ENCODE measurements around the gene WDR91. TPM values are rescaled to one million over a fixed set of nuclear protein-coding genes. Genes with fewer than 3 reads are reported as not detected.

The WDR91 gene
- total RNA-seq, 1 donor from 2014 or later, result 5.4 TPM

GRCh38 chr7:135168489-135169140 is 42.7 kb downstream of the WDR91 start:
- H3K36me3 Mint-ChIP-seq, result peaks cover 33% of the 10 kb centered on the region
- Histone ChIP-seq H3F3A (ENCODE audit: low read depth) (peaks cover 17% of the 10 kb centered on the region), H3K4me2 (peak overlapping the region; percentile 95), H3K79me2 (ENCODE audit: low read depth) (peaks cover 26% of the 10 kb centered on the region), H4K20me1 (ENCODE audit: low read depth) (peaks cover 3% of the 10 kb centered on the region), H3K4me1 (peaks cover 5% of the 10 kb centered on the region), H3K36me3 (no peaks in the 10 kb centered on the region), H3K27me3 (no peaks in the 10 kb centered on the region), H3K4me3 (peak overlapping the region; percentile 70), H2AFZ (replicated peaks) (no peak overlapping the region), H3K9me3 (ENCODE audit: low read depth) (no peaks in the 10 kb centered on the region), H3K27ac (no peak overlapping the region), H3K9ac (no peak overlapping the region)
- H3K27ac Mint-ChIP-seq, result no peak overlapping the region
- H3K9me3 Mint-ChIP-seq, result no peaks in the 10 kb centered on the region
- peak overlapping the region; percentile 93 for H3K4me3 Mint-ChIP-seq
- peaks cover 25% of the 10 kb centered on the region for H3K4me1 Mint-ChIP-seq
- no peak for TF ChIP-seq CTCF (IDR thresholded peaks at IDR 0.05)
- no peak for TF ChIP-seq EZH2phosphoT487 (IDR thresholded peaks at IDR 0.05)
- no peak for TF ChIP-seq EZH2 (IDR thresholded peaks at IDR 0.05)
- H3K27me3 Mint-ChIP-seq (ENCODE audit: insufficient read depth, low read depth), result peaks cover 9% of the 10 kb centered on the region
- DNase-seq (ENCODE audit: low spot score), result no peak

DNA sequence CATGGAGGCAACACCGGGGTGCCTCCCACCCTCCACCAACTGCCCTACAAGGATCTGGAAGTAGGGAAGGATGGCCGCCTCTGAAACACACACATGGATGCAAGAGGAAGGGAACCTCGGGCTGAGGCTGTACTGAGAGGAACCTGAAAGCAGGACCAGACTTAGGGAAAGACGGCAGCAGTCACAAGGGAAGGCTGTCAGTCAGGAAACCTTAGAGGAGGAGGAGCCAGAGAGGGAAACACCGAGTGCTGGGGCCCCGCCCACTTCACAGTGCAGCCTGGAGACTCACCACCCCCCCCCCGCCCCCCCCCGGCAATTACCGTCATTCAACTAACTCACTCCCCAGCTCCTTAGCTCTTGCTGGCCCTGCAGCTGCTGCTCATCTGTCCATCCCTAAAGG is 43.3 kb downstream of the WDR91 start:
- H3F3A ChIP-seq (ENCODE audit: low read depth), result peaks cover 17% of the 10 kb centered on the region
- no peak overlapping the region for H3K4me3 ChIP-seq
- H3K79me2 ChIP-seq (ENCODE audit: low read depth), result peaks cover 26% of the 10 kb centered on the region
- Mint-ChIP-seq H3K4me3 (no peak overlapping the region), H3K27me3 (ENCODE audit: insufficient read depth, low read depth) (peaks cover 9% of the 10 kb centered on the region), H3K9me3 (no peaks in the 10 kb centered on the region), H3K27ac (no peak overlapping the region), H3K36me3 (peaks cover 35% of the 10 kb centered on the region), H3K4me1 (peaks cover 25% of the 10 kb centered on the region)
- TF ChIP-seq EZH2 (IDR thresholded peaks at IDR 0.05), result no peak
- no peak for TF ChIP-seq CTCF (IDR thresholded peaks at IDR 0.05)
- TF ChIP-seq EZH2phosphoT487 (IDR thresholded peaks at IDR 0.05), result no peak
- H3K27ac ChIP-seq, result no peak overlapping the region
- H3K36me3 ChIP-seq, result no peaks in the 10 kb centered on the region
- DNase-seq (ENCODE audit: low spot score), result no peak
- H4K20me1 ChIP-seq (ENCODE audit: low read depth), result peaks cover 3% of the 10 kb centered on the region
- no peaks in the 10 kb centered on the region for H3K27me3 ChIP-seq
- H3K9me3 ChIP-seq (ENCODE audit: low read depth), result peaks cover under 1% of the 10 kb centered on the region
- peaks cover 5% of the 10 kb centered on the region for H3K4me1 ChIP-seq
- H2AFZ ChIP-seq (replicated peaks), result no peak overlapping the region
- no peak overlapping the region for H3K9ac ChIP-seq
- H3K4me2 ChIP-seq, result no peak overlapping the region

DNA sequence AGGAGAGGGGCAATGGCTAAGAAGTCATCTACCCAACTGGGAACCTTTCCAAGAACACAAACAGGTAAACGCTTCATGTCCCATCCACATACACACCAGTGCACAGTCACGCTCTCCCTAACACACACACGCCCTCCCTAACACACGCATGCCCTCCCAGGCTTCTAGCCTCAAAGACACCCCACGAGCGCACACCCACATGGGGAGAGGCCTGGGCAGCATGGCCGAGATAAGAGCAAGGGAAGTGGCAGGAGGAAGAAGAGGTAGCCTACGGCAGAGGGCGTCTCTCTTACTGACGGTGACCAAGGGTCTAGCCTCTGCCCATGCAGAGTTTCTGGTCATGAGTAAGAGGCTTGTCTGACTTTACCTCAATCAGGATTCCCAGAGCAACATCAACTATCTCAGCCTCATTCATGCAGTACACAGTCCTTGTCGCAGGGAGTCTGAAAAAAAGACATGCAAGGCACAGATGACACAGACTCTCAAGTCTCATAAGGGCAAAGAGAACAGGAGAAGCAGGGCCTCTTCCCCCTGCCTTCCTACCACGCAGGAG is 43.9 kb downstream of the WDR91 start:
- Histone ChIP-seq H4K20me1 (ENCODE audit: low read depth) (peaks cover 3% of the 10 kb centered on the region), H3K27ac (no peak overlapping the region), H3K4me3 (no peak overlapping the region), H3K9me3 (ENCODE audit: low read depth) (peaks cover 5% of the 10 kb centered on the region), H3K9ac (no peak overlapping the region), H3K4me2 (no peak overlapping the region), H3K27me3 (no peaks in the 10 kb centered on the region), H3F3A (ENCODE audit: low read depth) (peaks cover 17% of the 10 kb centered on the region), H3K36me3 (no peaks in the 10 kb centered on the region), H3K4me1 (peaks cover 5% of the 10 kb centered on the region), H2AFZ (replicated peaks) (no peak overlapping the region), H3K79me2 (ENCODE audit: low read depth) (peaks cover 26% of the 10 kb centered on the region)
- H3K27ac Mint-ChIP-seq, result peak overlapping the region; percentile 57
- peaks cover 9% of the 10 kb centered on the region for H3K27me3 Mint-ChIP-seq (ENCODE audit: insufficient read depth, low read depth)
- no peak for DNase-seq (ENCODE audit: low spot score)
- H3K4me3 Mint-ChIP-seq, result peak overlapping the region; percentile 60
- no peak for TF ChIP-seq EZH2 (IDR thresholded peaks at IDR 0.05)
- no peak for TF ChIP-seq EZH2phosphoT487 (IDR thresholded peaks at IDR 0.05)
- TF ChIP-seq CTCF (IDR thresholded peaks at IDR 0.05), result no peak
- H3K36me3 Mint-ChIP-seq, result peaks cover 40% of the 10 kb centered on the region
- no peaks in the 10 kb centered on the region for H3K9me3 Mint-ChIP-seq
- H3K4me1 Mint-ChIP-seq, result peaks cover 25% of the 10 kb centered on the region
